NCI-H128 (cell line): ENCODE data around the gene IGF1R.

Experiments used
- DNase-seq: peaks from one replicate; lab custom pipeline; 2025; ENCODE audit not compliant: unreplicated experiment; lab: John Stamatoyannopoulos, UW

The IGF1R gene

GRCh38 chr15:98648654-98649471 lies 524 bp downstream of the IGF1R start:
- no peak for DNase-seq

- no peak for DNase-seq
Measured at GRCh38 chr15:98649472-98650416, 1.4 kb downstream of the IGF1R start.

GRCh38 chr15:98650417-98651035 lies 2.2 kb downstream of the IGF1R start:
- no peak for DNase-seq

GRCh38 chr15:98651036-98651481 lies 2.7 kb downstream of the IGF1R start:
- DNase-seq, result no peak

GRCh38 chr15:98651581-98652220 lies 3.4 kb downstream of the IGF1R start:
- no peak for DNase-seq

GRCh38 chr15:98653686-98654085 lies 5.3 kb downstream of the IGF1R start:
- no peak for DNase-seq

GRCh38 chr15:98654790-98655360 lies 6.5 kb downstream of the IGF1R start:
- no peak for DNase-seq

- DNase-seq, result no peak
Measured at GRCh38 chr15:98655732-98656131, 7.4 kb downstream of the IGF1R start.

- no peak for DNase-seq
Measured at GRCh38 chr15:98657721-98658120, 9.4 kb downstream of the IGF1R start.

- no peak for DNase-seq
Measured at GRCh38 chr15:98658831-98659699, 10.7 kb downstream of the IGF1R start.

- DNase-seq, result no peak
Measured at GRCh38 chr15:98660055-98660454, 11.7 kb downstream of the IGF1R start.

- DNase-seq, result no peak
Measured at GRCh38 chr15:98663045-98663444, 14.7 kb downstream of the IGF1R start.

- DNase-seq, result no peak
Measured at GRCh38 chr15:98663606-98664005, 15.3 kb downstream of the IGF1R start.

- DNase-seq, result no peak
Measured at GRCh38 chr15:98666441-98666840, 18.1 kb downstream of the IGF1R start.

GRCh38 chr15:98666841-98667240 lies 18.5 kb downstream of the IGF1R start:
- DNase-seq, result no peak

- DNase-seq, result no peak
Measured at GRCh38 chr15:98667521-98668179, 19.3 kb downstream of the IGF1R start.

- DNase-seq, result no peak
Measured at GRCh38 chr15:98668566-98669308, 20.4 kb downstream of the IGF1R start.

GRCh38 chr15:98669638-98670037 lies 21.3 kb downstream of the IGF1R start:
- no peak for DNase-seq
